GM18867 (cell line): ENCODE measurements around the gene MAP3K20.
"Not testable (repeated sequence)": the region's sequence is repeated elsewhere in the genome, so short reads cannot be mapped to it uniquely, and the experiment has no call there.

Experiments used
- ATAC-seq: cut with Tn5 transposase; IDR thresholded peaks from one replicate; pipeline ENCODE4 v1.9.1; 2021; ENCODE audit warnings: mild to moderate bottlenecking, moderate library complexity; ENCODE audit not compliant: unreplicated experiment

MAP3K20 gene

GRCh38 chr2:173153301-173153885, 77.7 kb downstream of the MAP3K20 start:
- ATAC-seq: no peak

- no peak for ATAC-seq
These were observed 82.1 kb downstream of the MAP3K20 start for GRCh38 chr2:173157676-173158293.

GRCh38 chr2:173159791-173160463, 84.3 kb downstream of the MAP3K20 start:
- no peak for ATAC-seq

- no peak for ATAC-seq
These were observed 85.0 kb downstream of the MAP3K20 start for GRCh38 chr2:173160618-173161017.

GRCh38 chr2:173161040-173161439, 85.4 kb downstream of the MAP3K20 start:
- ATAC-seq: no peak

- ATAC-seq: no peak
These were observed 85.9 kb downstream of the MAP3K20 start for GRCh38 chr2:173161507-173161906.

- ATAC-seq: not testable (repeated sequence)
These were observed 87.7 kb downstream of the MAP3K20 start for GRCh38 chr2:173163357-173163756.

GRCh38 chr2:173164396-173164795, 88.8 kb downstream of the MAP3K20 start:
- ATAC-seq: no peak

GRCh38 chr2:173165443-173166238, 90.0 kb downstream of the MAP3K20 start:
- no peak for ATAC-seq

- no peak for ATAC-seq
These were observed 95.7 kb downstream of the MAP3K20 start for GRCh38 chr2:173171321-173171720.

- ATAC-seq: no peak
These were observed 96.4 kb downstream of the MAP3K20 start for GRCh38 chr2:173171924-173172643.

GRCh38 chr2:173174339-173174738, 98.7 kb downstream of the MAP3K20 start:
- not testable (repeated sequence) for ATAC-seq

GRCh38 chr2:173175222-173175621, 99.6 kb downstream of the MAP3K20 start:
- no peak for ATAC-seq

- ATAC-seq: no peak
These were observed 106.3 kb downstream of the MAP3K20 start for GRCh38 chr2:173181982-173182381.

- no peak for ATAC-seq
These were observed 108.7 kb downstream of the MAP3K20 start for GRCh38 chr2:173184031-173185004.

- no peak for ATAC-seq
These were observed 109.8 kb downstream of the MAP3K20 start for GRCh38 chr2:173185437-173185836.

- ATAC-seq: no peak
These were observed 112.5 kb downstream of the MAP3K20 start for GRCh38 chr2:173187941-173188788.

- no peak for ATAC-seq
These were observed 116.0 kb downstream of the MAP3K20 start for GRCh38 chr2:173191601-173192000.

- no peak for ATAC-seq
These were observed 116.4 kb downstream of the MAP3K20 start for GRCh38 chr2:173192071-173192470.
